ENCODE data around the gene AJAP1.

DNA sequence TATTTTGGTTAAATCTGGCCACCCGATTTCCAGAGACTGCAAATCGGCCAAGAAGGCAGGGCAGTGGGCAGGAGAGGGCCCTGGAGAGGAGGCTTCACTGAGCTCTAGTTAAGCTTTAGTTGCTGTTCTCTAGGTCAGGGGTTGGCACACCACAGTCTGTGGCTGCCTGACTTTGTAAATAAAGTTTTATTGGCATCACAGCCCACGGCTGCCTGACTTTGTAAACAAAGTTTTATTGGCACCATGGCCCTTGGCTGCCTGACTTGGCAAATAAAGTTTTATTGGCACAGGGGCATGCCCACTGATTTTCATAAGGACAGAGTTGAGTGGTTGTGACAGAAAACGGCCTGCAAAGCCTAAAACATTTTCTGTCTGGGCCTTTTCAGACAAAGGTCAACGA, 19.7 kb downstream of the AJAP1 start:
- TF ChIP-seq, protein P1, sequence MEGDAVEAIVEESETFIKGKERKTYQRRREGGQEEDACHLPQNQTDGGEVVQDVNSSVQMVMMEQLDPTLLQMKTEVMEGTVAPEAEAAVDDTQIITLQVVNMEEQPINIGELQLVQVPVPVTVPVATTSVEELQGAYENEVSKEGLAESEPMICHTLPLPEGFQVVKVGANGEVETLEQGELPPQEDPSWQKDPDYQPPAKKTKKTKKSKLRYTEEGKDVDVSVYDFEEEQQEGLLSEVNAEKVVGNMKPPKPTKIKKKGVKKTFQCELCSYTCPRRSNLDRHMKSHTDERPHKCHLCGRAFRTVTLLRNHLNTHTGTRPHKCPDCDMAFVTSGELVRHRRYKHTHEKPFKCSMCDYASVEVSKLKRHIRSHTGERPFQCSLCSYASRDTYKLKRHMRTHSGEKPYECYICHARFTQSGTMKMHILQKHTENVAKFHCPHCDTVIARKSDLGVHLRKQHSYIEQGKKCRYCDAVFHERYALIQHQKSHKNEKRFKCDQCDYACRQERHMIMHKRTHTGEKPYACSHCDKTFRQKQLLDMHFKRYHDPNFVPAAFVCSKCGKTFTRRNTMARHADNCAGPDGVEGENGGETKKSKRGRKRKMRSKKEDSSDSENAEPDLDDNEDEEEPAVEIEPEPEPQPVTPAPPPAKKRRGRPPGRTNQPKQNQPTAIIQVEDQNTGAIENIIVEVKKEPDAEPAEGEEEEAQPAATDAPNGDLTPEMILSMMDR (conservative IDR thresholded peaks at IDR 0.05): no peak
- TF ChIP-seq EZH2 (IDR thresholded peaks at IDR 0.05; ENCODE audit: low read depth): no peak
